Anterior cingulate cortex (tissue), 58 donors: ENCODE results near the gene SUN2.

Source experiments
- DNase-seq, 58 donors: peaks; one replicate each; lab custom pipeline; 2025; lab: John Stamatoyannopoulos, UW

Gene SUN2

GRCh38 chr22:38756711-38757463, 1.1 kb upstream of the SUN2 start:
- peak in 2 of 58 donors; percentile 25 to 42 for DNase-seq

- DNase-seq, result peak in 57 of 58 donors; percentile 19 to 95 (median 76)
Observed at GRCh38 chr22:38755155-38755910, 465 bp downstream of the SUN2 start.

DNA sequence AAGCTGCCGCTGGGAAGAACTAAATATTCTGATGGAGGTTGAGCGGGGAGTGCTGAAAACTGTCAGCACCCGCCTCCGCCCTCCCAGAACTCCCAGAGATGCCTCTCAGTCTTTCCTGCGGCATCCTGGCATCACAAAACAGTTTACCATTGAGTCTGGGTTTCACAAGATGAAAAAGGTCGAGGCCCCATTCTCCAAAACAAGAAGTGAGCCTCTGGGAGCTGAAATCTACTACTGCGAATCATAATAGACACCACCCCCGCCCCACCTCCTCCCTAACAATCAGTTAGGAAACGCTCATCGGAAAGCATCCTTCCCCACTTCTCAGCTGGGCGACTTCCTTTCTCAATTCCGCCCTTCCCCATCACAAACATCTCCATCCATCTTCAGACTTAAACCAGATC, 1.0 kb downstream of the SUN2 start:
- DNase-seq, result peak in 16 of 58 donors; percentile 32 to 83 (median 58)

DNA sequence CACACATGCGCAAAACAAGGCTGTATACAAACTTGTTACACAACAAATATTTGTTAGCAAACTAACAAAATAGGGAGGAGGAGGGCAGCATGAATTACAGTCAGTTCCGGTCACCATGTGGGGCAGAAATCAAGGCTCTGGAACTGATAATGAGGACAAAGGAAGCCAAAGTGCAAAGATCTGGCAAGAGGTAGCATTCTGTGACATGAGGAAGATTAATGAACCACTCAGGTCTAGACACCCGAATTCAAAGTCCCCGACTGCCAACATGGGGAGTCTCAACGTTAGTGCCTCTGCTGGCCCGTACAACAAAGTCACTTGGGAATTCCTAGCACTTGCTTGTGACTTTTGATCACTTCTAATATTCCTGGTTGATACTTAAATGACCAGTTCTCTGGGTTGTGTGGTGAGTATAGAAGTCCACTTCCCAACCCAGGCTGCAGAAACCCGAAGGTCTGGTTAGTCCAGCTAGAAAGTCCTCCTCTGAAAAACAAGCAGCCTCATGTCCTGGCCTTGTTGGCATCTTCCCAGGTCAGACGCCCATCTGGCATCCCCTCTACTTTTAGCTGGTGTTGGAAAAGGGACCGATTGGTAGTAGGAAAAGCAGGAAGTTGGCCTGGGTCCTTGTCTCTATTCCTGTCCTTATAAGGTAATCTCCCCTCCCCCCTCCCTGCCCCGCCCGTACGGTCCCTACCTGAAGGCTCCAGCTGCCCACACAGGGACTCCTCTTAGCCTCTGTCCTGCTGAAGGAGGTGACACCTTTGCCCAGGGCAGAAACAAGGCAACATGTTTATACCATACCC, 1.6 kb downstream of the SUN2 start:
- peak in 40 of 58 donors; percentile 28 to 83 (median 56) for DNase-seq

DNA sequence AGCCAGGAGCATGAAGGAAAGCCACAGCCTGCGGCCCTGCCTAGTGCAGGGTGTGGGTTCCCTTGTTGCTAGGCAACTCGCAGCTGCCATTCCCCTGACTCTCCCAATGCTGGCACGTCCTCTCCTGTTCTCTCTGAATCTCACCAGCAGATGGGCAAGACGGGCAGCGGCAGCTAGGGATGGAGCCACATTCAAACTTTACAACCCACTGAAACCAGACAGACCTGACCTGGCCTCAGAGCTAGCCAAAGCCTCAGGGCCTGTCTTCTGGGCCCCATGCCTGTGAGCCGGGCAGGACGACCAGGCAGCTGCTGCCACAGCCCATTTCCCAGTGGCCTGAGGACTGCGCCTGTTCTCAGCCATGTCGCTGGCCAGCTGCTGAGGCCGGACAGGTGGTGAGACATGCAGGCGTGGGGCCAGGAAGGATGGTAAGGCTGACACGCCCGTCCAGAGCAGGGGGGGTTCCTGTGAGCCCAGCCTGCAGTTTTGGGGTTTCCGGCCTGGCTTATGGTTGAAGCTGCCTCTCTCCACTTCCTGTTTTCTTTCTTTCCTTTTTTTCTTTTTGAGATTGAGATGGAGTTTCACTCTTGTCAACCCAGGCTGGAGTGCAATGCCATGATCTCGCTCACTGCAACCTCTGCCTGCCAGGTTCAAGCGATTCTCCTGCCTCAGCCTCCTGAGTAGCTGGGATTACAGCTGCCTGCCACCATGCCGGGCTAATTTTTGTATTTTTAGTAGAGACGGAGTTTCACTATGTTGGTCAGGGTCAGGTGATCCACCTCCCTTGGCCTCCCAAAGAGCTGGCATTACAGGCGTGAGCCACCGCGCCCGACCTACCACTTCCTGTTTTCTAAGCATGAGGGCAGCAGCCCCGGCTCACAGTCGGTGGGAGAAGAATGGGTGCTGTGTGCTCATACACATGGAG, 4.1 kb downstream of the SUN2 start:
- DNase-seq, result peak in 13 of 58 donors; percentile 17 to 51 (median 37)

DNA sequence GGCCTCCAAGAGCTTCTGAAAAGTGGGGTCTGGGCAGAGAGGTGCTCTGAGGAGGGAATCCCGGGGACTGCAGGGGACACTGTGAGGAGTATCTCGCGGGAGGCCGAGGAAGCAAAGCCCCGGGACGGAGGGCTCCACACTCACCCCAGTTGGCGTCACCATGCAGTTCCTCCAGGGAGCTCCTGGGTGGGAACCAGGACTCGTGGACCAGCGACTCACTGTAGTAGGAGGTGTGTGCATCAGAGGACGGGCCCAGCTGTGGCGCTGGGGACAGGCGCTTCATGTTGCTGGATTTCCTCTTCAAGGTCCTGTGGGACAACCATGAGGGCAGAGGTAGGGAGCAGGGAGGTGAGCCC, 4.8 kb downstream of the SUN2 start:
- no peak for DNase-seq

GRCh38 chr22:38750638-38751037, 5.2 kb downstream of the SUN2 start:
- no peak for DNase-seq

GRCh38 chr22:38750104-38750503, 5.7 kb downstream of the SUN2 start:
- DNase-seq, result no peak

DNA sequence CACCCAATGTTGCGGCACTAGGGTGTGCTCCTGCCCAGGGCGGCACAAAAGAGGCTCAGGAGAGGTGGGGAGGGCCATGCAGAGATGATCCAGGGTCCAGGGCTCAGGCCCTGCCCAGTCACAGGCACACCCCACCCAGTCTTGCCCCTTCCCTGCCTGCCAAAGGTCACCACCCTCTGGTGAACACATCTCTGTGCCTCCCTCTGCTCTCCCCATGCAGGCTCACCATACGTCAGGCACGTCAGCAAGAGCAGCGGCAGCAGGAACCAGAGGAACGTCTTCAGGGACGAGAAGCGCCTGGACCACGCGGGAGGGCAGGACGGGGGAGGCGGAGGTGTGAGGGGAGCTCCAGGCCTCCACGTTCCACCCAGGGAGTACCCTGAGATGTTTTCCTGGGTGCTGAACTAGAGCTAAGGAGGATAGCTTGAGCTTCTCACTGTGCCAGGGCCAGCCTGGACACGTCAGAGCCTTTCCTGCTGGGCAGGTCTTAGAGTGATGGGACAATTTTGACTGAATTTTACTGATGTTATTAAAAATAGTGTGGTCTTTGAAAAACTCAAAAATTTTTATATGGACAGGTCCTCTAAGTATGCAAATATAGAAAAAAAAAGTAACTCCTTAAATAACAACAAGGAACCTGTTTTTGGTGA, 7.2 kb downstream of the SUN2 start:
- no peak for DNase-seq

DNA sequence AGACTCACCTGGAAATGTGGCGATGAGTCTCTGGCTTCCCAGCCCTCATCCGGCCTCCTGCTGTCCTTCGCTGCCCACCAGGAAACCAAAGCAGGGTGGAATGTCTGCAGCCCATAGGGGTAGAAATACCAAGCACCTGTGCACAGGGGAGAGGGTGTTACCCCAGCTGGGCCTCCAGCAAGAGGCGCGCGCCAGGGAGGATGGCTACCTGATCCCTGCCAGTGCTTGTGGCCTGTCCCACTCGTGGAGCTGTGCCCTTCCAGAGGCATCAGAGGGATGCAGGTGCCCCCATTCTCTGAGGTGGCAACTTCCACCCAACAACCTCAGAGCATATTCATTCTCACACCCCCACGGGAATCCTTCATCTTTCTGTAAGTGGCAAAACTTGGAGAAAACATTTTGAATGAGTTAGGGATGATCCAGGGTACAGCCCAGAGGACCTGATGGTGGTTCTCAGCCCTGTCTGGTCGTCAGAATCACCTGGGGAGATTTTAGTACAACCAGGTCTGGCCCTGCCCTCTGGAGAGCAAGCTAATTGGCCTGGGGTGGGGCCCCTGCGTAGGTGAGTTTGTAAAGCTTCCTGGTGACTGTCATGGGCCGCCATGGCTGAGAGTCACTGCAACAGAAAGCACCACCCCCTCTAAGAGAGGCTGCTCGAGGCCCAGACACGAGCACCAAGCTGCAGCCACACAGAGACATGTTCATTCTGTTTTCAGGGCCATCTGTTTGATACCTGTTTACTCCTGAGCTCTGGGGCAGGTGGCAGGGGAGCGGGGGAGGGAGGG, 9.9 kb downstream of the SUN2 start:
- no peak for DNase-seq

DNA sequence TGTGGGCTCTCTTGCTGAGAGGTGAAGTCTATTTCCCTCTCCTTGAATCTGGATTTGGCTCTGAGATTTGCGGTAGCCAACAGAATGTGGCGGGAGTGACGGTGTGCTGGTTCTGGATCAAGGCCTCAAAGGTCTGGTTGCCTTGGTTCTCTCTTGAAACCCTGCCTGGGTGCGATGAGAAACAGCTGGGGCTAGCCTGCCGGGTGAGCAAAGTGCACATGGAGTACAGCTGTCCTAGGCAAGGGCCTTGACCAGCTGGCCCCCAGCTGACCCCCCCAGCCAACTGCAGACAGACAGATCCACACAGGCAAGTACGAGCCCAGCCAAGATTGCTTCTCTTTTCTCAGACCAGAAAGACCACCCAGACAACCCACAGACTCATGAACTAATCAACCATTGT, 10.8 kb downstream of the SUN2 start:
- DNase-seq, result peak in 4 of 58 donors; percentile 22 to 32 (median 27)

DNA sequence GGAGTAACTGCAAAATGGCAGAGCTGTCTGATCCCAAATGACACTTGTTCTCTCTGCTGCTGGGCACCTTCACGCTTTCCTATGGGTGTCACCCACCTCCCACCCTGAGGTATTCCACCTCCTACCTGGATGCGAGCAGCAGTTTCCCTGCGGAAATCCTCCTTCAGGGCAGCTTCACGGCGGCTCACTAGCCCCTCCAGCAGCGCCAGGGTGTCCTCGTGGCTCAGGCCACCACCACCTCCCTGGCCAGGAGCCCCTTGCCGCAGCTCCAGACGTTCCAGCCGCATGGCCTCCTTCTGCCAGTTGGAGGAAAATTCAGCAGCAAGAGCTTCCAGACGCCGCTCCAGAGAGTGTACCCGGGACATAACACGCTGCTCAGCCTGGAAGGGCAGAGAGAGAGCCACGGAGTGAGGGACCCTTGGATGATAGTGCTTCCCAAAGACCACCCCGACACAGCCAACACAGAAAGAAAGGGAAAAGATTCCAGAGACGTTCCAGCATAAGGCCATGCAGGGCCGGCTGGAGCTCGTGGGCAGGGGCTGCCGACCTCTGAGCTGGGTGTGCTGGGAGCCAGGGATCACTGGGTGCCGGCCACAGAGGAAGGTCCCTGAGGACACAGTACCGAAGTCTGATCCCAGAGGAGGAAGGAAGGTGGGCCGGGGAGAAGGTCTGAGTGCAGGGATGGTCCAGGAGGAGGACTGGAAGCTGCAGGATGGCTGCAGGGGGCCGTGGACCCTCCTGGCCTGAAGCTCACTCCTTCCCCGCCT, 13.4 kb downstream of the SUN2 start:
- no peak for DNase-seq

GRCh38 chr22:38741576-38741975, 14.2 kb downstream of the SUN2 start:
- no peak for DNase-seq

DNA sequence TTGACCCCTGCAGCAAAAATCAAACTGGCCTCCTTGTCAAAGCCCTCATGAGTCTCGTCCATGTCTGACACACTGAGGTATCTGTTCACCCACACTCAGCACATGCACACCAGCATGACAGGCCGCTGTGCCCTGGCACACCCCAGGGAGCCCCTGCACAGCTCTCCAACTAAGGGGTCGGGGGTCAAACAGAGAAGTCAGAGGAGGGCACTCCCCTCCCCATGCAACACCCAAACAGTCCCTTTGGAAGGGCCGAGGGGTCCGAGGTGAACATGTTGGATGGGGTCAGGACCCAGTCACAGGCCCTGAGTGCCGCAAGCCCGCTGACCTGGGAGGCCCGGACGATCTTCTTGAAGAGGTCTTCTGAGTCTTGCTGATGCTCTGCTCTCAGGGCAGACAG, 14.6 kb downstream of the SUN2 start:
- no peak for DNase-seq

DNA sequence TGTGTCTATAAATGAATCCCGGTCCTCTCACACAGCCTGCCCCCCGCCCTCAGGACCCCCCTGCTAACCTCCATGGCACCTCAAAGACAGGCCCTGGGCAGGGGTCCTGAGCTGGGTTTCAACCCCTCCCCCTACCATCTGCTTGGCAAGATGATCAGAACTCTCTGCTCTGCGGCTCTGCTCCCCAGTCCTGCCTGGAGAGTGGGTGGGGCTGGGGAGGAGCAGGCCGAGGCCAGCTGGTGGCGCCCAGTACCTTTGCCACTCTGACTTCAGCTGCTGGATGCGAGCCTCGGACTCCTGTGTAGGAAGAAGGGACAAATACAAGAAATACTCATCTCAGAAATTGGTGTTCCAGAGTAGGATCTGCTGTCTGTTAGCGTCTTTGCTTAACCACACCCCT, 15.0 kb downstream of the SUN2 start:
- peak in 1 of 58 donors; percentile 60 for DNase-seq

- DNase-seq, result peak in 3 of 58 donors; percentile 22 to 36 (median 27)
Observed at GRCh38 chr22:38740116-38740723, 15.6 kb downstream of the SUN2 start.

DNA sequence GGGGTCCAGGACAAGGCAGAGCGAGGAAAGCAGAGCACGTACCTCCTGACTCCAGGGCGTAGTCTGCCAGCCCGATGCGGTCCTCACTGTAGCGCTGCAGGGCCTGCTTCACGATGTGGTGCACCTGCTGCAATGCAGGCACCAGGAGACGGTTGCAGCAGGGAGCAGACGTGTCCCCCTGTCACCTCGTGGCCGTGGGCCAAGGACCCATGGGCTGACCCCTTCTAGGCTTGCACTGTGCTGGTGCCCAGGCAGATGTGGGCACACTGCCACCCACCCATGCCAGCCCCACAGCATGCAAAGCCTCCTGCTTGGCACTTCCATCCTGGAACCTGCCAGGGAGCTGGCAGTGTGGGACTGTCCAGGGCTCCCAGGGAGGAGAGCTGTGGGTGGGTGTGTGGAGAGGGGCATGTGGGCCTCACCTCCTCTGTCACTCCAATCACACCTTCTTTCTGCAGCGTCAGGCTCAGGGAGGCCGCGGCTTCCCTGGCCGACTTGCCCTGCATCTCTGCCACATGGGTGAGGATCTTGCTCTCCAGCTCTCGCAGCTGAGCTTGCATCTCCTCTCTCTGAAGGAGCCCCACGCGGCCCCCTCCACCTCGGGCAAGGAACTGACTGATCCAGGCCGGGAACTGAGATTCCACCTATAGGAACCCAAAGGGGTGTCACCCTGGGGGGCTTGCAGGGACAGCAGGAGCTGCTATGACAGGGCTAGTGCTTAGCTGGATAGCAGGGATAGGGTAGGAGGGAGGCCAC, 16.3 kb downstream of the SUN2 start:
- peak in 1 of 58 donors; percentile 37 for DNase-seq
